ENCODE data around the gene CALML4.

Gene CALML4

DNA sequence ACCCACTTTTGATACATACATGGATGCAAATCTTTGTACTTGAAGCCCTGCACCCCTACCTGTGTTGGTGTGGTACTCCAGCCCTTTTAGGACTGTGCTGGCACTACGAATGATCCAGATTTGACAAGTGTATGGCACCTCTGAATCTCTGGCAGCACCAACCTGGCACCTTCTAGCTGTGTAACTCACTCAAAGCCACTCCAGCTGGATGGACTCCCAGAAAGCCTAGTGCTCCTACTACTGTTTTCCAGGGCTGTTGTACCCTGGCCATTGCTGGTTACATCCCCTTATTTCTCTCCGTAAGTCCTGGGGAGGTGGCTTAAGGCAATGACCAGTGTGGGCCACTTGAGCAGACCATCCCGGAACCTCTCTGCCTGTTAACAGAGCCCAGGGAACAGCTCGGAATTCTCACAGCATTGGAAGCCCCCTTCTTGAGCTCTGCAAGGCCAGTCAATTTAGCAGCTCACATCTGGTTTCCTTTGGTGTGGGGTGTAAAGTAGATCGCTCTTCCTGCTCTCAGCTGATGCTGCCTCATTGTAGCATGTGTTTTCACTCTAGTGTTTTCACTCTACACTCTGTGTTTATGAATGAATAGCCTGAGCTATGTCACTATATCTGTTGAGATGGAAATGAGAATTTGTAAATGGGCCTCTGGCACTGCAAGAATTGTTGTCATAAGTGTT lies 12.2 kb downstream of the CALML4 start:
- in situ Hi-C loops (cut with MboI; ENCODE audit: low sequenced_read_pairs) = no loop called here

DNA sequence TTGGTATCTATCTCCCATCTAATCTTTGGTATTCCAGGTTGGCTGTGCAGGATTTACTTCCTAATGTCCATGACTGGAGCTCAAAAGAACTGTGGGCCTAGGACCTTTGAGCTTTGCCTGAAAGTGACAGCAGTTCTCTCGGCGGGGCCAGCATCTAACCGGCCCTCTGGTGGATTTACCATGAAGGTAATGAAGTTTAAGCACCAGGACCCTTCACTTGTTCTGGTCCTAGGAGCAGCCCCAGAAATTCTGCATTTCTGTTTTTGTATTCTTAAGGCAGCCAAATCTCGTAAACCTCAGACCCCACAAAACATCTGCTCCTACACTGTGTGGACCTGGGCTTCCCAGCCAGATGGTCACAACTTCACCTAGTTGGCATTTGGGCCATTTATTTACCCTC lies 13.0 kb downstream of the CALML4 start:
- in situ Hi-C loops (cut with MboI; ENCODE audit: low sequenced_read_pairs) = no loop called here

DNA sequence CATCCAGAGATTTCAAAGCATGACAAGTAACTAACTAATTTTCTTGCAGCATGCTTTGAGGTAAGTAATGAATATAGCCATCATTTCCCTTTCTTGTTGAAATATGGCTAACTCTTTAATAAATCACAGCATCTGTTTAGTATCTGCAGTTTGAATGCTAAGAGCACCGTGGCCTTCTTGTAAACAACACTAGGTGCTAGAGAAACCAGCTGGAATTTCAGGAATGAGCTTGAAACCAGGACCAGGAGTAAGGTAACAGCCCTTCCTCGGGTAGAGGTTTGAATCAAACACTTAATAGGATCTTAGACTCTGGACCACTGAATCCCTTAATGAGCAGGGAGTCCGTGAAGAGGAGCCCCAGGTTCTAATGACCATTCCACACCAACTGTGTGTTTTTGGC lies 13.6 kb downstream of the CALML4 start:
- in situ Hi-C loops (cut with MboI; ENCODE audit: low sequenced_read_pairs) = no loop called here

DNA sequence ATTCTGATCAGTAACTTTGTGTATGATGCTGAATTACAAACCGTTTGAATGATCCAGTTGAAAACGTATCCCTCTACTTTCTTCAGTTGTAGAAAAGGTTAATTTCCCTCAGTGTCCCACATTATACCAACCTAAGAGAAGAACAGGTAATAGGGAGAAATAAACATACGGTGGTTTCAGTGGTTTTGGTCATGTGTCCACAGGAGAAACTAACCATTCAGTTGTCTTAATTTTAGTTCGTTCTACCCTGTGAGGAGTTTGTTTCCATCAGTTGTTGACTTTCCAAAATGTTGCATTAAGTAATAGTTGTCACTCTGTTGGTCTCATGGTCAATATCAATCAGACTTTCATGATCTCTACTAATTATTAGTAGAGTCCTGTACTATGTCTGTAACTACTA lies 15.1 kb downstream of the CALML4 start:
- in situ Hi-C loops (cut with MboI; ENCODE audit: low sequenced_read_pairs) = no loop called here

DNA sequence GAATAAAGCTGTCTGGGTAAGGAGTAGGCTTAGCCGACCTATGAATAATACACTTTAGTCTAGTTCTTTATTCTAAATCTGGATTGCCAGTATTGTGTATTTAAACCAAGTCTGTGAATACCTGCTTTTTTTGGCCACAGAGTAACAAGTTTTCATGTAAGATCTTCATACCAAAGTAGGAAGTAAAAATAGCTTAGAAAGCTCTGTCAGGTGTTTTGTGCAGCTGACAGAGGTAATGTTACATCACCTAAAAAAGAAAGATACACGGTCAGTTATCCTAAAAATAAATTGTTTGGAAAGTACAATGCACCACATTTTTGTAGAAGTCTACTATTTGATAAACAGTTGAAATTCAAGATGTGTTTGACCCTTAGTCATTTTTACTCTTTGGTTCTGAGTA lies 16.5 kb downstream of the CALML4 start:
- in situ Hi-C loops (cut with MboI; ENCODE audit: low sequenced_read_pairs) = no loop called here

DNA sequence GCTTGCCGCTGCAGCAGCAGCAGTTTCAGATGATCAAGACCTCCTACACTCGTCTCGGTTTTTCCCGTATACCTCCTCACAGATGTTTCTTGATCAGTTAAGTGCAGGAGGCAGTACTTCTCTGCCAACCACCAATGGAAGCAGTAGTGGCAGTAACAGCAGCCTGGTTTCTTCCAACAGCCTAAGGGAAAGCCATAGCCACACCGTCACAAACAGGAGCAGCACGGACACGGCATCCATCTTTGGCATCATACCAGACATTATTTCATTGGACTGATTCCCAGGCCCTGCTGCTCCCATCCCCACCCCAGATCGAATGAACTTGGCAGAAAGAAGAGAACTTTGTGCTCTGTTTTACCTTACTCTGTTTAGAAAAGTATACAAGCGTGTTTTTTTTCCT lies 17.6 kb downstream of the CALML4 start:
- in situ Hi-C loops (cut with MboI; ENCODE audit: low sequenced_read_pairs) = no loop called here

DNA sequence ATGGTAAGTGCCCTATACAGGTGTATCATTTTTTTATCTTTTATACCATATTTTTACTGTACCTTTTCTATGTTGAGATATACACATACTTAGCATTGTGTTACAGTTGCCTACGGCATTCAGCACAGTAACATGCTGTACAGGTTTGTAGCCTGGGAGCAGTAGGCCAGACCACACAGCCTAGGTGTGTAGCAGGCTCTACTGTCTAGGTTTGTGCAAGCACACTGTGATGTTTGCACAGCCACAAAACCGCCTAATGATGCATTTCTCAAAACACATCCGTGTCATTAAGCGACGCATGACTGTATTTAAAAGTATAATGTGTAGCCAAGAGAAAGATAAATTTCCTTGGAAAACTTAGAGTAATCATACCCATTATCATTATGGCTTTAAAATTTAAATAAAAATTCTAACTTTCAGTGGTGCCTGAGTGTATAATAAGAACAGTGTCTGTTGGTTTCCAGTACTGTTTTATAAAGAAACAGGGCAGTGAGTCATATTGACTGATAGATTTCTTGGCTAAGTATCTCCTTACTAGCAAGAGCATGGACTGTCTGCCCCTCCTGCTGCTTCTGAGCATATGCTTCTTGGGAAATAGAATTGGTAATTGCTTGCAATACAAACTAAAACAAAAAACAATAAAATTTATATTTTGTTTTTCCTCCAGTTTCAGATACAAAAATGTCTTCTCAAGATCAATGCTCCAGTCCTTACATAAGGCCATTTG lies 18.3 kb downstream of the CALML4 start:
- in situ Hi-C loops (cut with MboI; ENCODE audit: low sequenced_read_pairs) = no loop called here

DNA sequence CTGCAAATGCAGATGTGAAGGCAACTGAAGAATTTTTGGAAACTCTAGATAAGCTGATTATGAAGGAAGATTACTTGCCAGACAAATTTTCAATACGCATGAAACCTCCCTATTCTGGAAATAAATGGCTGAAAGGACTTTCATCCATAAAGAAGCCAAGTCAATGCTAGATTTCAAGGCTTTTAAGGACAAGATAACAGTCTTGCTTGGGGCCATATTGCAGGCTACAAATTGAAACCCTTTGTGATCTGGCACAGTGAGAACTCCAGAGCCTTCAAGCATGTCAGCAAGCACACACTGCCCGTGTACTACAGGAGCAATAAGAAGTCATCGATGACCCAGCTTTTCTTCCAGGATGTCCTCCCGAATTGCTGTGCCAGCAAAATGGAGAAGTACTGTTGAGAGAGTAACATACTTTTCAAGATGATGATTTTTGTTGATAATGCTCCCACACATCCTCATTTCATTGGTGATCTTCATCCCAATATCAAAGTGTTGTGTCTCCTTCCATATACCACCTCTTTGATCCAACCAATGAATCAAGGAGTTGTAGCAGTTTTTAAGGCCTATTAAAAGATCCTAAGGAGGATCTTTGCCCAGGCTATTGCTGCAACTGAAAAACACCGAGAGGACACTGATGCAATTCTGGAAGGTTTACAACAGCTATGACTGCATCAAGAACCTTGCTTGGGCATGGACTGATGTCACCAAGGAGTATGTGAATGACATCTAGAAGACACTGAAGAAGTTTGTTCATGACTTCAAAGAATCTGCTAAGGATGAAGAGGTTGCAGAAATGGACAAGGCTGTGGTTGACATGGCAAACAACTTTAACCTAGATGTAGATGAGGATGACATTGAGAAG lies 20.3 kb downstream of the CALML4 start:
- in situ Hi-C loops (cut with MboI; ENCODE audit: low sequenced_read_pairs) = no loop called here

DNA sequence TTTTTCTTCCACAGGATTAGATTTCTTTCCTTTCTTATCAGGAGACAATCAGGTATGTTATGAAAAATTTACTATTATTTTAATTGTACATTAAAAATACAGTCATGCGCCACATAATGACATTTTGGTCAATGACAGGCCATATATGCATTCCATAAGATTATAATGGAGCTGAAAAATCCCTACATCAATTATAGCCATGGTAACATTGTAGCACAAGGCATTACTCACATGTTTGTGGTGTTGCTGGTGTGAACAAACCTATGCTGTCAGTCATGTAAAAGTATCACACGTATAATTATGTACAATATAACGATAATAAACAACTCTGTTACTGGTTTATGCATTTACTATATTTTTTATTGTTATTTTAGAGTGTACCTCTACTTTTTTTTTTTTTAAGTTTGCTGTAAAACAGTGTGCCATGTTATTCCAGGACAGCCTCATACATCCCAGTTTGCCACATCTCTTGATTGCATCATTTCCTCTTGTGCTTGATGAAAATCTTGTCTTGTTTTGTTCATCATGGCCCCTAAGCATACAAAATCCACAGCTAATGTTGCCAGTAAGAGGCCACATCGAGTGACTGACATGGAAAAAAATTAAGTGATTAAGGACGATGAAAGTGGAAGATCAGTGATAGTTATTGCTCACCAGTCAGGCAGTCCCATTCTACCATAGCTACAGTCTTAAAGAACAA lies 21.4 kb downstream of the CALML4 start:
- in situ Hi-C loops (cut with MboI; ENCODE audit: low sequenced_read_pairs) = no loop called here

DNA sequence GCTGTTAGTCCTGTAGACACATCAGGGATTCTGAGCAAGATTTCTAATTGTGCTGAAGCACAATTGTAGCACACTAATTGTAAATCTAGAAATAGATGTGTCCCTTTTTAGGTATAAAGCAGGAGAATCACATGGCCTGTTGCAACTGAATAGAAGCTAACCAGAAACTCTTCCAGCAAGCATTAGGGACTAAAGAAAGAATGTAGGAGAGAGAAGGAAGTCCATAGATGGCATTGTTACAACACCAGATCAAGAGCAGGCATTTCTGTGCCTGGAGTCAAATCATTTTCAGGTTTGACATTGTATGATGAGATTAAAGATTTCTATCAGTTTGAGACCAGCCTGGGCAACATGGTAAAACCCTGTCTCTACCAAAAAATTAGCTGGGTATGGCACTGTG lies 27.4 kb downstream of the CALML4 start:
- in situ Hi-C loops (cut with MboI; ENCODE audit: low sequenced_read_pairs) = no loop called here

DNA sequence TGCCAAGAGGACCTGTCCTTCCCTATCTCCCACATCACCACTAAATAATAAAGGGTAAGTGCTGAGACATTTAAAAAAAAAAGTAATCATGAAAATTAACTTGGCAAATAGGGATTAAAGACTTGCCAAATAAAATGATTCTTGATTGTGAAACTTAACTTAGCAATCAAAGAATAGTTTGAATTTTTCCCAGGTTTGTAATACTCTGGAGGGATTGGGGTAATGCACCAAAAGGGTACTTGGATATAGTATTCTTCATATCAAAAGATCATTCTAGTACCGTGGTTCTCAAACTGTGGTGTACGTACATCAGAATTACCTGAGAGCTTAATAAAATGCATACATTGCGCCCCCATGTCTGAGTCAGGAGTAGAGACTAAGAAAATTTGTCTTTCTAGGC lies 28.5 kb downstream of the CALML4 start:
- in situ Hi-C loops (cut with MboI; ENCODE audit: low sequenced_read_pairs) = no loop called here

DNA sequence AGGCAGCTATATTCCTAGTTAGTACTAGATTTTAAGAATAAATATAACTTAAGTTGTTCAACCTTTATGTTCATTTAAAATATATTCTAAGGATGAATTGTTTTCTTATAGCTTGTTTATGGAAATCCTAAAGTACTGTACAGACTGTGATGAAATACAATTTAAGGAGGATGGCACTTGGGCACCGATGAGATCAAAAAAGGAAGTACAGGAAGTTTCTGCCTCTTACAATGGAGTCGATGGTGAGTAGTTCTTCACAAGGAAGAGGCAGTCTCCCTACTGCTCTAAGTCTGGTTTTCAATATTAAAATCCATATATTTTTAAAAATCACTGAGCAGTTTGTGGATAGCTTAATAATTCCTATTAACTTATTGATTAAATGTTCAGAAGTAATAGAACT lies 29.6 kb downstream of the CALML4 start:
- in situ Hi-C loops (cut with MboI; ENCODE audit: low sequenced_read_pairs) = no loop called here

DNA sequence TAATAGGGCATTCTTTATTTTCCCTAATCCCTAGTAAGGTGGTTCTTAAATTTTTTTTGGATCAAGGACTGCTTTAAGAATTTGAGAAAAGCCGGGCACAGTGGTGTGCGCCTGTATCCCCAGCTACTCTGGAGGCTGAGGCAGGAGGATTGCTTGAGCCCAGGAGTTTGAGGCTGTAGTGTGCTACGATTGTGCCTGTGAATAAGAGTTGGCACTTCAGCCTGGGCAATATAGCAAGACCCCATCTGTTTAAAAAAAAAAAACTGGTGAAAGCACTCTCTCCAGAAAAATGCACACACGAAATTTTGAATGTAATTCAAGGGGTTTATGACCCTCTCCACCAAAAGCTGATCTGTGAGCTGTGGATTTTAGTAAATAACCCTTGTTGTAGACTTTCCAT lies 32.0 kb downstream of the CALML4 start:
- in situ Hi-C loops (cut with MboI; ENCODE audit: low sequenced_read_pairs) = loop anchor here (25.0 kb wide), 1 partner anchor 311 kb away; no protein-coding TSS in a partner anchor

DNA sequence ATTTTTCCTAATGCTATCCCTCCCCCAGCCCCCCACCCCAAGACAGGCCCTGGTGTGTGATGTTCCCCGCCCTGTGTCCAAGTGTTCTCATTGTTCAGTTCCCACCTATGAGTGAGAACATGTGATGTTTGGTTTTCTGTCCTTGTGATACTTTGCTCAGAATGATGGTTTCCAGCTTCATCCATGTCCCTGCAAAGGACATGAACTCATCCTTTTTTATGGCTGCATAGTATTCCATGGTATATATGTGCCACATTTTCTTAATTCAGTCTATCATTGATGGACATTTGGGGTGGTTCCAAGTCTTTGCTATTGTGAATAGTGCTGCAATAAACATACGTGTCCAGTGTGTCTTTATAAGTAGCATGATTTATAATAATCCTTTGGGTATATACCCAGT lies 33.1 kb downstream of the CALML4 start:
- in situ Hi-C loops (cut with MboI; ENCODE audit: low sequenced_read_pairs) = loop anchor here (25.0 kb wide), 1 partner anchor 310 kb away; no protein-coding TSS in a partner anchor

DNA sequence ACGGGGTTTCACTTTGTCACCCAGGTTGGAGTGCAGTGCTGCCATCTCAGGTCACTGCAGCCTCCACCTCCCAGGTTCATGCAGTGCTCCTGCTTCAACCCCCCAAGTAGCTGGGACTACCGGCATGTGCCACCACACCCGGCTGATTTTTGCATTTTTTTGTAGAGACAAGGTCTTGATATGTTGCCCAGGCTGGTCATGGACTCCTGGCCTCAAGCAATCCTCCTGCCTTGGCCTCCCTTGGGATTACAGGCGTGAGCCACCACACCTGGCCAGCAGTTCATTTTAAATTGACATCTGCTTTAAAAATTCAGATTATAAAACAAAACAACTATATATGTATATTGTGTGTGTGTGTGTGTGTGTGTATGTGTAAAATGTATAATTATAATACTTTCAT lies 38.3 kb downstream of the CALML4 start:
- in situ Hi-C loops (cut with MboI; ENCODE audit: low sequenced_read_pairs) = loop anchor here (25.0 kb wide), 1 partner anchor 305 kb away; no protein-coding TSS in a partner anchor

DNA sequence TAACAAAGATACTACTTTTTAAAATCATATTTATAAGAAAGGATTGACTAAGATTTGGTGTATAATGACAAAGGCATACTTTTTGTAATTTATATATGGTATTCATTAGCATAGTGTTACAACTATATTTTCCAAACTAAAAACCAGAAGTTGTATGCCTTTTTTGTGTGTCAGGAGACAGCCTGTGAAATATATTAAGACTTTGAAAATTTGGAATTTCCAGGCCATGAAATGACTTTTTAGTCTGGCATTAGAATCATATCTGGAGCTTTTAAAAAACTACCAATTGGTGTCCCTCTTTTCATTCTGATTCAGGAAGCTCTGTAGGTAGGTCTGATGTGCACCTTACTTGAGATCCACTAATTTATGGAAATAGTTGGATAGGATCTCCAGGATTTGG lies 41.9 kb downstream of the CALML4 start:
- in situ Hi-C loops (cut with MboI; ENCODE audit: low sequenced_read_pairs) = loop anchor here (25.0 kb wide), 1 partner anchor 301 kb away; no protein-coding TSS in a partner anchor

DNA sequence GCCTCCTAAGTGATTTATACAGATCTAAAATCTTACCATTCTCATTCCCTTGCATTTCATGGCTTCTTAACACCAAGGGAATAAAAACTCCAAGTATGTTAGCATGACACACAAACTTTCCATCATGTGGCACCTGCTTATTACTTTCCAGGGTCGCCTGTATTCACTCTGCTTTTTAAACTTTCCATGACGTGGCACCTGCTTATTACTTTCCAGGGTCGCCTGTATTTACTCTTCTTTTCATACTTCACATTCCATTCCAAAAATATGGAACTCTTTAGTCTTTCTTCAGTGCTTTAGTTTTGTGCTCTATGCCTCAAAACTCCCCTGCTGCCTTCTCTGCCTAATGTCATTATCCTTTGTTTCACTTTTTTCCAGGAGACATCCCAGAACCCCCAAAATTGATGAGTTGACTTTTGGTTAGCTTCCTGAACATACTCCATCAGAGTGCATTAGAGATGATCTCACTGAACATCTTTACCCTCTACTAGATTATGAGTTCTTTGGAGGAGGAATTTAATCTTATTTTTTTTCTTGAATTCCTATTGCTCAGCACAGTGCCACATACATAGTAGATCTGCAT lies 47.0 kb downstream of the CALML4 start:
- in situ Hi-C loops (cut with MboI; ENCODE audit: low sequenced_read_pairs) = loop anchor here (25.0 kb wide), 1 partner anchor 296 kb away; no protein-coding TSS in a partner anchor

DNA sequence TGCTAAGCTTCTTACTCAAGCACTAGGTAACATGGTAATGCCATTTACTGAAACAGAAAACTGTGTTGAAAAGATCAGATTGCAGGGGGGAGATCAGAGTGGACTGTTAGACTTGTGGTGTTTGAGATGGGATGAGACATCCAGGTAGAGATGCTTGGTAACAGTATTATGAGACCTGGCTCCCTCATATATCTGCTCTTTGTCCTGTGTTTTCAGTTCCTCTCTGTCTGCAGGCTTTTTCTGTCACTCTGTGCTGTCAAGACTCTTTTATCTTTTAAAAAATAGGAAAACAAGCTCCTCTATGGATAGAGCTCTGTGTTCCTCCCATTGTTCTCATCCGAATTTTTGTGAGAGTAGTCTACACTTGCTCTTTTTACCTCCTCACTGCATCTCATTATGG lies 48.1 kb downstream of the CALML4 start:
- in situ Hi-C loops (cut with MboI; ENCODE audit: low sequenced_read_pairs) = loop anchor here (25.0 kb wide), 1 partner anchor 295 kb away; no protein-coding TSS in a partner anchor

DNA sequence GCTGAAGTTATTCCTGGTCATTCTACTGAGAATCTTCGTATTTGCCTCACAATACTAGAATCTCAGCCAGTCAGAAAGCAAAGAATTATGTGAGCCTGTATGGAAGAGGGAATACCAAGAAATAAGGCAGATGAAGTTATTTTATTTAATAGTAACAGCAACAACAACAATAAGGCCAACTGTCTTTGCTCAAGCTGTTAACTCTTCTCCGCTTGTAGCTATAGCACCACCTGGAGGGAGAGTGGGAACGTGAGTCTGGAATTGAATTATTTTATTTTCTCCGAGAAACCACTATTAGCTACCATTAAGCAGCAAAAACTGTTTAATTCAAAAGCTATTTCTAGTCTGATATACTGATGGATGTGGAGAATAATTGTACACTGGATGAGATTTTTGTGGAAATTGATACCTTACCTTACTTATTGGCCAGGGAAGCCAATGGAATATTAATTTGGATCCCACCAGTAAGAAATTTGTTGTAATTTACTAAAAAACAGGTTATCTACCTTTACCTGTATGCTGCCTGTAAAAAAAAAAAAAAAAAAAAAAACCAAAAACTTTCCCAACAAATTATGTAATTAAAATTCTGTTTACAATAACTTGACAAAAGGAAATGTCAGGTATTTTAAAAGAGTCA lies 50.1 kb downstream of the CALML4 start:
- in situ Hi-C loops (cut with MboI; ENCODE audit: low sequenced_read_pairs) = loop anchor here (25.0 kb wide), 1 partner anchor 293 kb away; no protein-coding TSS in a partner anchor

DNA sequence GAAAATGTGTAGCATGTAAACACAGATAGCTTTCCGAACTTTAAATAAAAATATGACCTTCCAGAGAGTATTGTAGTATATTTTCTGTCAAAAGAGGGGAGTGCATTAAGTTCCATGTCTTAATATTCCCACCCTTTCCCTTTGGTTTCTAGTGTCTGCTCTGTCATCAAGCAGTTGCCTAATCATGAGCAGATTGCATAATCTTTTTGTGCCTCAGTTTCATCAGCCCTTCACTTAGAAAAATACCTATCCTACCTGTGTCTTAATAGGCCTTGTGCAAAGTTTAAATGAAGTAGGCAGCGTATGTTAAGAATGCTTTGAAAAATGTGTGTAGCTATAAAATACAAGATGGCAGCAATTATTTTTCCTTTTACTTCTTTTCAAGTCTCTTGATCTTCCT lies 52.8 kb downstream of the CALML4 start:
- in situ Hi-C loops (cut with MboI; ENCODE audit: low sequenced_read_pairs) = loop anchor here (25.0 kb wide), 1 partner anchor 290 kb away; no protein-coding TSS in a partner anchor
